SK-N-SH (cell line): Measurements from ENCODE around the gene NCKAP5.

Experiments
- CHD2 ChIP-seq: fragments of 150-350 bp; IDR thresholded peaks from 2 replicates; pipeline ENCODE4 v1.6.1; 2018; ENCODE audit warnings: low read length; ENCODE audit not compliant: partially characterized antibody
- JUND ChIP-seq: IDR thresholded peaks from 2 replicates; pipeline ENCODE4 v1.4.0; 2012
- MXI1 ChIP-seq: IDR thresholded peaks from 2 replicates; pipeline ENCODE4 v1.6.1; 2012; ENCODE audit warnings: mild to moderate bottlenecking, low read depth, low read length, improper control_type of control experiment
- NRF1 ChIP-seq: IDR thresholded peaks from 2 replicates; pipeline ENCODE4 v1.6.1; 2012; ENCODE audit warnings: low read depth, mild to moderate bottlenecking, low read length
- POLR2AphosphoS5 ChIP-seq: IDR thresholded peaks from 2 replicates; pipeline ENCODE4 v1.6.1; 2012; ENCODE audit warnings: low read depth, low read length
- RFX5 ChIP-seq: IDR thresholded peaks from 2 replicates; pipeline ENCODE4 v1.6.1; 2012; ENCODE audit warnings: mild to moderate bottlenecking, improper control_type of control experiment, low read length
- TF ChIP-seq, protein P1 (sequence below): IDR thresholded peaks from 2 replicates; pipeline ENCODE4 v1.4.0; 2012; ENCODE audit warnings: low read depth
- TF ChIP-seq, protein P2 (sequence below): fragments of 200-600 bp; sonication (generic); IDR thresholded peaks from 2 replicates; pipeline ENCODE4 v1.6.1; 2017; ENCODE audit warnings: antibody characterized with exemption, mild to moderate bottlenecking, moderate library complexity
- TF ChIP-seq, protein P3 (sequence below): fragments of 150-350 bp; IDR thresholded peaks from 2 replicates; pipeline ENCODE4 v1.6.1; 2017; ENCODE audit warnings: antibody characterized with exemption, low read length, low read depth, borderline replicate concordance
- TF ChIP-seq, protein P4 (sequence below): fragments of 150-350 bp; IDR thresholded peaks from 2 replicates; pipeline ENCODE4 v1.6.1; 2016; ENCODE audit warnings: mild to moderate bottlenecking, low read depth, low read length
- TF ChIP-seq, protein P5 (sequence below): IDR thresholded peaks from 2 replicates; pipeline ENCODE4 v1.6.1; 2012; ENCODE audit warnings: mild to moderate bottlenecking, low read depth, low read length, moderate library complexity
- TF ChIP-seq, protein P6 (sequence below): IDR thresholded peaks from 2 replicates; pipeline ENCODE4; 2012

DNA sequence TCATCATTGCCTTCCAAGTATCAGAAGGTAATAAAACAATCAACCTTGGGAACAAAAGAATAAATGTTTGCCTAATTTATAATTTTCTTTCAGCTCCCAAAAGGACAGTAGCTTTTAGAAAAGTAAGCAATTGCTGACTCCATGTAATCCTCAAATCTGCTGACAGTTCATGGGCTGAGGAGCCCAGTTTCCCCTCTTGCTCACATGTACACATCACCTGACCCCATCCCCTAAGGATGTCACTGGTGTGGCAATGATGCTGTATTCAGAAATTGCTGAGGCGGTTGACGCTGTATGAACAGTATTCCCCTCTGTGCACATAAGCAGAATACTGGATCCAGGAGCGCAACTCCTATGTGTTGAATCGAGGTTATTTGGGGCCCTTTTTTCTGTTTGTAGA, 842.1 kb downstream of the NCKAP5 start:
- TF ChIP-seq, protein P1, sequence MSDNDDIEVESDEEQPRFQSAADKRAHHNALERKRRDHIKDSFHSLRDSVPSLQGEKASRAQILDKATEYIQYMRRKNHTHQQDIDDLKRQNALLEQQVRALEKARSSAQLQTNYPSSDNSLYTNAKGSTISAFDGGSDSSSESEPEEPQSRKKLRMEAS, result no peak
- TF ChIP-seq POLR2AphosphoS5 (no peak), JUND (no peak), CHD2 (no peak), MXI1 (no peak), NRF1 (no peak), RFX5 (no peak)
- TF ChIP-seq, protein P2, sequence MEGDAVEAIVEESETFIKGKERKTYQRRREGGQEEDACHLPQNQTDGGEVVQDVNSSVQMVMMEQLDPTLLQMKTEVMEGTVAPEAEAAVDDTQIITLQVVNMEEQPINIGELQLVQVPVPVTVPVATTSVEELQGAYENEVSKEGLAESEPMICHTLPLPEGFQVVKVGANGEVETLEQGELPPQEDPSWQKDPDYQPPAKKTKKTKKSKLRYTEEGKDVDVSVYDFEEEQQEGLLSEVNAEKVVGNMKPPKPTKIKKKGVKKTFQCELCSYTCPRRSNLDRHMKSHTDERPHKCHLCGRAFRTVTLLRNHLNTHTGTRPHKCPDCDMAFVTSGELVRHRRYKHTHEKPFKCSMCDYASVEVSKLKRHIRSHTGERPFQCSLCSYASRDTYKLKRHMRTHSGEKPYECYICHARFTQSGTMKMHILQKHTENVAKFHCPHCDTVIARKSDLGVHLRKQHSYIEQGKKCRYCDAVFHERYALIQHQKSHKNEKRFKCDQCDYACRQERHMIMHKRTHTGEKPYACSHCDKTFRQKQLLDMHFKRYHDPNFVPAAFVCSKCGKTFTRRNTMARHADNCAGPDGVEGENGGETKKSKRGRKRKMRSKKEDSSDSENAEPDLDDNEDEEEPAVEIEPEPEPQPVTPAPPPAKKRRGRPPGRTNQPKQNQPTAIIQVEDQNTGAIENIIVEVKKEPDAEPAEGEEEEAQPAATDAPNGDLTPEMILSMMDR, result no peak
- TF ChIP-seq, protein P3, sequence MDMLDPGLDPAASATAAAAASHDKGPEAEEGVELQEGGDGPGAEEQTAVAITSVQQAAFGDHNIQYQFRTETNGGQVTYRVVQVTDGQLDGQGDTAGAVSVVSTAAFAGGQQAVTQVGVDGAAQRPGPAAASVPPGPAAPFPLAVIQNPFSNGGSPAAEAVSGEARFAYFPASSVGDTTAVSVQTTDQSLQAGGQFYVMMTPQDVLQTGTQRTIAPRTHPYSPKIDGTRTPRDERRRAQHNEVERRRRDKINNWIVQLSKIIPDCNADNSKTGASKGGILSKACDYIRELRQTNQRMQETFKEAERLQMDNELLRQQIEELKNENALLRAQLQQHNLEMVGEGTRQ, result no peak
- TF ChIP-seq, protein P4, sequence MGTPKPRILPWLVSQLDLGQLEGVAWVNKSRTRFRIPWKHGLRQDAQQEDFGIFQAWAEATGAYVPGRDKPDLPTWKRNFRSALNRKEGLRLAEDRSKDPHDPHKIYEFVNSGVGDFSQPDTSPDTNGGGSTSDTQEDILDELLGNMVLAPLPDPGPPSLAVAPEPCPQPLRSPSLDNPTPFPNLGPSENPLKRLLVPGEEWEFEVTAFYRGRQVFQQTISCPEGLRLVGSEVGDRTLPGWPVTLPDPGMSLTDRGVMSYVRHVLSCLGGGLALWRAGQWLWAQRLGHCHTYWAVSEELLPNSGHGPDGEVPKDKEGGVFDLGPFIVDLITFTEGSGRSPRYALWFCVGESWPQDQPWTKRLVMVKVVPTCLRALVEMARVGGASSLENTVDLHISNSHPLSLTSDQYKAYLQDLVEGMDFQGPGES, result no peak
- TF ChIP-seq, protein P5, sequence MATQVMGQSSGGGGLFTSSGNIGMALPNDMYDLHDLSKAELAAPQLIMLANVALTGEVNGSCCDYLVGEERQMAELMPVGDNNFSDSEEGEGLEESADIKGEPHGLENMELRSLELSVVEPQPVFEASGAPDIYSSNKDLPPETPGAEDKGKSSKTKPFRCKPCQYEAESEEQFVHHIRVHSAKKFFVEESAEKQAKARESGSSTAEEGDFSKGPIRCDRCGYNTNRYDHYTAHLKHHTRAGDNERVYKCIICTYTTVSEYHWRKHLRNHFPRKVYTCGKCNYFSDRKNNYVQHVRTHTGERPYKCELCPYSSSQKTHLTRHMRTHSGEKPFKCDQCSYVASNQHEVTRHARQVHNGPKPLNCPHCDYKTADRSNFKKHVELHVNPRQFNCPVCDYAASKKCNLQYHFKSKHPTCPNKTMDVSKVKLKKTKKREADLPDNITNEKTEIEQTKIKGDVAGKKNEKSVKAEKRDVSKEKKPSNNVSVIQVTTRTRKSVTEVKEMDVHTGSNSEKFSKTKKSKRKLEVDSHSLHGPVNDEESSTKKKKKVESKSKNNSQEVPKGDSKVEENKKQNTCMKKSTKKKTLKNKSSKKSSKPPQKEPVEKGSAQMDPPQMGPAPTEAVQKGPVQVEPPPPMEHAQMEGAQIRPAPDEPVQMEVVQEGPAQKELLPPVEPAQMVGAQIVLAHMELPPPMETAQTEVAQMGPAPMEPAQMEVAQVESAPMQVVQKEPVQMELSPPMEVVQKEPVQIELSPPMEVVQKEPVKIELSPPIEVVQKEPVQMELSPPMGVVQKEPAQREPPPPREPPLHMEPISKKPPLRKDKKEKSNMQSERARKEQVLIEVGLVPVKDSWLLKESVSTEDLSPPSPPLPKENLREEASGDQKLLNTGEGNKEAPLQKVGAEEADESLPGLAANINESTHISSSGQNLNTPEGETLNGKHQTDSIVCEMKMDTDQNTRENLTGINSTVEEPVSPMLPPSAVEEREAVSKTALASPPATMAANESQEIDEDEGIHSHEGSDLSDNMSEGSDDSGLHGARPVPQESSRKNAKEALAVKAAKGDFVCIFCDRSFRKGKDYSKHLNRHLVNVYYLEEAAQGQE, result no peak
- TF ChIP-seq, protein P6, sequence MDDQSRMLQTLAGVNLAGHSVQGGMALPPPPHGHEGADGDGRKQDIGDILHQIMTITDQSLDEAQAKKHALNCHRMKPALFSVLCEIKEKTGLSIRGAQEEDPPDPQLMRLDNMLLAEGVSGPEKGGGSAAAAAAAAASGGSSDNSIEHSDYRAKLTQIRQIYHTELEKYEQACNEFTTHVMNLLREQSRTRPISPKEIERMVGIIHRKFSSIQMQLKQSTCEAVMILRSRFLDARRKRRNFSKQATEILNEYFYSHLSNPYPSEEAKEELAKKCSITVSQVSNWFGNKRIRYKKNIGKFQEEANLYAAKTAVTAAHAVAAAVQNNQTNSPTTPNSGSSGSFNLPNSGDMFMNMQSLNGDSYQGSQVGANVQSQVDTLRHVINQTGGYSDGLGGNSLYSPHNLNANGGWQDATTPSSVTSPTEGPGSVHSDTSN, result no peak
